ENCODE measurements around the gene OR2W1.

OR2W1 gene

DNA sequence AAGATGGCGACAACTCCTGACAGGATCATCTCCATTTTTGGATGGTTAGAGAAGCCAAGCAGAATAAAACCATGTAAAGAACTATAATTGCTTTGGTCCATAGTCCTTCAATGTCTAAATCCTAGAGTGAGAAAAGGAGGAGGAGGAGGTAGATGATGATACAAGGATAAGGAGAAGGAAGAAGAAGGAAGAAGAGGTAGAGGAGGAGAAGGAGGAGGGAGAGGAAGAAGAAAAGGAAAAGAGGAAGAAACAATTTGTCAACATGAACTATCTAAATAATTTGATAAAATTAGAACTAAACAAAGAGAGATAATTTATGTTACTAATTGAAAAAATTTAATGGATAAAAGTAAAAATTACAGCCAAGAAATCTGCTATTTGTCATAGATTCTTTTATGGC is at the start of gene OR2W1:
TSS of gene OR2W1 (minus strand) at position 101 of the 400 bp plus-strand sequence. CDS start at position 101, 0 bp downstream.
- TF ChIP-seq CTCF (IDR thresholded peaks at IDR 0.05; ENCODE audit: insufficient read depth, low read depth, low read length, missing control alignments): no peak
- H3K4me3 ChIP-seq (ENCODE audit: low read length): no peak within 1 kb of the TSS
- DNase-seq (ENCODE audit: low read depth): no peak

DNA sequence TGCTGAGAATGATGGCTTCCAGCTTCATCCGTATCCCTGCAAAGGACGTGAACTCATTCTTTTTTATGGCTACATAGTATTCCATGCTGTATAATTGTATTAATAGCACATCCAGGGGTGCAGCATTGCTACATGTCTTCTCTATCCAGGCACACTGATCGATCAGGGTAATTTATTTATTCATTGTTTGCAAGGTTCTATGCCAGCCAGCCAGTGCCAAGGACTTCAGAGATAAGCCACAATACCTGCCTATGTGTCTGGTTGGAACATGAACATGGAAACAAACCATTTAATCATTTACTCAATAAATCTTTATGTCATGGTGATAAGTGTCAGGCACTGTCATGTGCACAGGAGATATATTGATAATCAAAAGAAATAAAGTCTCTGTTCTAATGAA is 48.0 kb upstream of the OR2W1 start:
- no peak for TF ChIP-seq CTCF (IDR thresholded peaks at IDR 0.05; ENCODE audit: insufficient read depth, low read depth, low read length, missing control alignments)
- no peak overlapping the region for H3K4me3 ChIP-seq (ENCODE audit: low read length)
- no peak for DNase-seq (ENCODE audit: low read depth)

- H3K4me3 ChIP-seq (ENCODE audit: low read length): no peak within 1 kb of the TSS
- DNase-seq (ENCODE audit: low read depth): no peak
- TF ChIP-seq CTCF (IDR thresholded peaks at IDR 0.05; ENCODE audit: insufficient read depth, low read depth, low read length, missing control alignments): no peak
Observed at GRCh38 chr6:29087213-29087612, 42.2 kb upstream of the OR2W1 start, which contains the start of gene OR2B3. Gene OR2B3, minus strand, starts transcription at chr6:29087313. Its CDS starts 65 bp downstream, at chr6:29087248.

GRCh38 chr6:29082457-29082856 is 37.5 kb upstream of the OR2W1 start:
- no peak overlapping the region for H3K4me3 ChIP-seq (ENCODE audit: low read length)
- no peak for TF ChIP-seq CTCF (IDR thresholded peaks at IDR 0.05; ENCODE audit: insufficient read depth, low read depth, low read length, missing control alignments)
- DNase-seq (ENCODE audit: low read depth): no peak

- H3K4me3 ChIP-seq (ENCODE audit: low read length): no peak overlapping the region
- no peak for DNase-seq (ENCODE audit: low read depth)
- TF ChIP-seq CTCF (IDR thresholded peaks at IDR 0.05; ENCODE audit: insufficient read depth, low read depth, low read length, missing control alignments): no peak
Observed at GRCh38 chr6:29081312-29081711, 36.3 kb upstream of the OR2W1 start.

- H3K4me3 ChIP-seq (ENCODE audit: low read length): no peak overlapping the region
- DNase-seq (ENCODE audit: low read depth): no peak
- TF ChIP-seq CTCF (IDR thresholded peaks at IDR 0.05; ENCODE audit: insufficient read depth, low read depth, low read length, missing control alignments): no peak
Observed at GRCh38 chr6:29079203-29079602, 34.2 kb upstream of the OR2W1 start.
